Activated T-helper 1 cell treated with anti-CD3 and anti-CD28 coated beads, Interleukin-12 subunit alpha, Interleukin-12 subunit beta, Interleukin-2, Interleukin-4 antibody, amounts not matched to agents 30 ng/mL and 10 ng/mL and 1 ng/mL, durations not matched to agents 14 hours and 24 hours and 36 hours (primary cell): Measurements from ENCODE around the gene SLC39A13. TPM values are rescaled to one million over a fixed set of nuclear protein-coding genes. Genes with fewer than 3 reads are reported as not detected.

Experiments
- DNase-seq: peaks from one replicate; pipeline ENCODE4 v3.0.0; 2021; ENCODE audit warnings: low spot score
- H3K27ac Mint-ChIP-seq: one replicate; pipeline ENCODE4 v1.8.0; 2021; ENCODE audit warnings: mild to moderate bottlenecking, mixed read lengths
- H3K27me3 Mint-ChIP-seq: one replicate; pipeline ENCODE4 v1.8.0; 2022; ENCODE audit warnings: mild to moderate bottlenecking, moderate library complexity, mixed read lengths; ENCODE audit not compliant: insufficient read depth
- H3K36me3 Mint-ChIP-seq: one replicate; pipeline ENCODE4 v1.8.0; 2021; ENCODE audit warnings: low read depth, mixed read lengths
- H3K4me1 Mint-ChIP-seq: one replicate; pipeline ENCODE4 v1.8.0; 2021; ENCODE audit warnings: low read depth, mixed read lengths
- H3K4me3 Mint-ChIP-seq: one replicate; pipeline ENCODE4 v1.8.0; 2021; ENCODE audit warnings: mild to moderate bottlenecking, moderate library complexity, mixed read lengths
- H3K9me3 Mint-ChIP-seq: one replicate; pipeline ENCODE4 v1.8.0; 2021; ENCODE audit warnings: mixed read lengths
- intact Hi-C: fragments of 100-400 bp; cut with micrococcal nuclease; formaldehyde crosslinking; loops from one replicate; pipeline ENCODE4 v1.15.1; 2024
- total RNA-seq: library from RNA; stranded (reverse); gene quantifications from 2 replicates; pipeline ENCODE4 v1.2.3, GENCODE V29; 2022

Gene SLC39A13
- total RNA-seq, 1 donor from 2014 or later: 15.5 TPM

- peak overlapping the region; percentile 34 for H3K27ac Mint-ChIP-seq
- no peaks in the 10 kb centered on the region for H3K4me1 Mint-ChIP-seq
- intact Hi-C loops: no loop called here
- no peak for DNase-seq
- H3K36me3 Mint-ChIP-seq: no peaks in the 10 kb centered on the region
- no peaks in the 10 kb centered on the region for H3K9me3 Mint-ChIP-seq
- peaks cover 3% of the 10 kb centered on the region for H3K27me3 Mint-ChIP-seq
- H3K4me3 Mint-ChIP-seq: no peak overlapping the region
These were observed 32.3 kb upstream of the SLC39A13 start for GRCh38 chr11:47376107-47376524.

DNA sequence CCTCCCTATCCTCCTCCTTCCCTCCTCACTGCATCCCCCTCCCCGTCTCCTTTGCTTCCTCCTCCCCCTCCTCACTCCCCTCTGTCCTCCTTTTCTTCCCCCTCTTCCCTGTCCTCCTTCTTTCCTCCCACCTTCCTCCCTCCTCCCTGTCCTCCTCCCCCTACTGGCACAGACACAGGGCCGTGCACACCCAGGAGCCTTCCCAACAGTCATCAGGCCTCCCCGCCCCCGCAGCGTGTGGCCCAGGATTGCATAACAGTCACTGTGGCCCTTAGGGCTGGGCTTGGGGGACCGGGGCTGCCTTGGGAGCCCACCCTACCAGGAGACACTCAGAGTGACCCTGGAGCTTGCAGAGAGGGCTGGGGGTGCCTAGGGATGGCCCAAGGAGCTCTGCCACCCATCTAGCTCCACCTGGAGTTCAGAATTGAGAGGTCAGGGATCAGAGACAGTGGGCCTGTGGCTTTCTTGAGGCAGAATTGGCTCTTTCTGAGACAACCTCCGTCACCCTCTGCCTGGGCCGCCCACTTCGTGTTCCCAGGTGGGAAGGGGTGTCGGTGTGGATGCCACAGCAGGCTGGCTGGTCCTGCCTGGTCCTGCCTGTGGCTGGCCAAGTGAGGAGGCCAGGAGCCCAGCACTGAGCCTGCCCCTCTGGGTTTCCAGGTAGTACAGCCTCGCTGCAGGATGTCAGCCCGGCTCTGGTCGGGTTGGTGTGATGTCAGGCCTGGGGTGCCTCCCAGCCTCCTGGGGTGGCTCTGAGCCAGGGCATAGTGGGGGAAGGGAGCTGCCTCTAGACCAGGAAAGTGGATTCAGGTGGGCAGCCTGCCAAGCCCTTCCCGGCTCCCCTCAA, 31.6 kb upstream of the SLC39A13 start:
- intact Hi-C loops: no loop called here
- Mint-ChIP-seq H3K36me3 (no peaks in the 10 kb centered on the region), H3K9me3 (no peaks in the 10 kb centered on the region), H3K4me3 (no peak overlapping the region), H3K4me1 (no peaks in the 10 kb centered on the region), H3K27ac (no peak overlapping the region), H3K27me3 (peaks cover 3% of the 10 kb centered on the region)
- no peak for DNase-seq

DNA sequence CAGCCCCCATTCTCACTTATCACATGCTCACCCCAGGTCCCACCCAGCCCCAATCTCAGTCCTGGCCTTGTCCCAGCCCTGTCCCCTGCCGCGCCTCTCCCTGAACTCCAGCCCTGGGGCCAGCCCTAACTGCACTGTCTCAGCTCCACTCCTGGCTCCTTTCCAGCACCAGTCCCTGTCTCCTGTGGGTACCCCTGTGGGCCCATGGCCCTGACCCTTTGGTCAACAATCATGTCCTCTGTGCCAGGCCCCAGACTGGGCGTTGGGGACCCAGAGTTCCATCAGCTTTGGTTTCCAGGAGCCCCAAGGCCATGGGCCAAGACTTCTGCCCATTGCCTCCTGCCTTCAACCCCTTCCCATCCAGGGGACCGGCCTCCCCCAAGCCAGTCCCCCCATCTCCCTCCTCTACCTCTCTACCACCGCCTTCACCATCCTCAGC, 30.8 kb upstream of the SLC39A13 start:
- H3K9me3 Mint-ChIP-seq: no peaks in the 10 kb centered on the region
- H3K27ac Mint-ChIP-seq: no peak overlapping the region

GRCh38 chr11:47378010-47378835, 30.2 kb upstream of the SLC39A13 start, which contains the start of gene SPI1:
Gene SPI1, minus strand, starts transcription at chr11:47378547. Its CDS starts 194 bp downstream, at chr11:47378353.
- H3K27ac Mint-ChIP-seq: no peak within 1 kb of the TSS
- H3K36me3 Mint-ChIP-seq: no peaks in the 10 kb centered on the region
- no peak within 1 kb of the TSS for H3K4me3 Mint-ChIP-seq
- peaks cover 3% of the 10 kb centered on the region for H3K27me3 Mint-ChIP-seq
- intact Hi-C loops: no loop called here
- no peaks in the 10 kb centered on the region for H3K9me3 Mint-ChIP-seq
- DNase-seq: no peak
- H3K4me1 Mint-ChIP-seq: no peaks in the 10 kb centered on the region

More for the DNA sequence above, 30.8 kb upstream of the SLC39A13 start:
- H3K4me3 Mint-ChIP-seq: no peak overlapping the region
- no peaks in the 10 kb centered on the region for H3K4me1 Mint-ChIP-seq
- DNase-seq: no peak
- H3K27me3 Mint-ChIP-seq: peaks cover 3% of the 10 kb centered on the region
- intact Hi-C loops: no loop called here
- no peaks in the 10 kb centered on the region for H3K36me3 Mint-ChIP-seq

GRCh38 chr11:47378836-47379170, 29.6 kb upstream of the SLC39A13 start:
- no peak overlapping the region for H3K27ac Mint-ChIP-seq
- H3K36me3 Mint-ChIP-seq: no peaks in the 10 kb centered on the region
- H3K27me3 Mint-ChIP-seq: peaks cover 3% of the 10 kb centered on the region
- H3K4me1 Mint-ChIP-seq: no peaks in the 10 kb centered on the region
- DNase-seq: no peak
- intact Hi-C loops: no loop called here
- no peaks in the 10 kb centered on the region for H3K9me3 Mint-ChIP-seq
- no peak overlapping the region for H3K4me3 Mint-ChIP-seq

GRCh38 chr11:47379317-47379716, 29.1 kb upstream of the SLC39A13 start:
- Mint-ChIP-seq H3K36me3 (no peaks in the 10 kb centered on the region), H3K27ac (no peak overlapping the region), H3K4me1 (no peaks in the 10 kb centered on the region), H3K27me3 (peaks cover 3% of the 10 kb centered on the region), H3K4me3 (no peak overlapping the region), H3K9me3 (no peaks in the 10 kb centered on the region)
- intact Hi-C loops: no loop called here
- no peak for DNase-seq

DNA sequence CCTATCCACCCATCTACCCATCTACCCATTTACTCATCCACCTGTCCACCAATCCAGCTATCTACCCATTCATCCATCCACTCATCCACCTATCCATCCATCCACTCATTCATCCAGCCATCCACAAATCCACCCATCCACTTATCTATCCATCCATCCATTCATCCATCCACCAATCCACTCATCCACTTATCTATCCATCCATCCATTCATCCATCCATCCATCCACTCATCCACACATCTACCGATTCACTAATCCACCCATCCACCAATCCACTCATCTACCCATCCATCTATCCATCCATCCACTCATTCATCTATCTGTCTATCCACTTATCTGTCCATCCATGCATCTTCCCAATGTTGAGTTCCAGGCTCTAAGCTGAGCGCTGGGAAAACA, 28.3 kb upstream of the SLC39A13 start:
- no peaks in the 10 kb centered on the region for H3K4me1 Mint-ChIP-seq
- intact Hi-C loops: no loop called here
- H3K27me3 Mint-ChIP-seq: peaks cover 3% of the 10 kb centered on the region
- DNase-seq: no peak
- H3K9me3 Mint-ChIP-seq: no peaks in the 10 kb centered on the region
- no peak overlapping the region for H3K27ac Mint-ChIP-seq
- no peak overlapping the region for H3K4me3 Mint-ChIP-seq
- H3K36me3 Mint-ChIP-seq: no peaks in the 10 kb centered on the region

DNA sequence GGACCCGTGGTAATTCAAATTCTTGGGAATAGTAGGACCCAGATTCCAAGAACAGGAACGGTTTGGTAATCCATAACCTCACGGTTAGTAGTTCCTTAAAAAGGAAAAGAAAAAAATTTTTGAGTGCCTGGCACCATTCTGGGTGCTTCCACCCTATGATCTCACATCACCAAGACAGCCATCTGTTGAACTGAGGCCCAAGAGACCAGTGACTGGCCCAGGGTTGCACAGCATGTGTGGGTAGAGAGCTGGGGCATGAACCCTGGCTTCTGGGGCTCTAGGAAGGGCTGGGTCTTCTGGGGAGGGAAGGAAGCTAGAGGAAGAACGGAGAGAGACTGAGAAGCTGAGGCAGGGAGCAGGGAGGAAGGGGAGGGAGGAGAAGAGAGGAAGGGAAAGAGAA, 25.3 kb upstream of the SLC39A13 start:
- H3K36me3 Mint-ChIP-seq: no peaks in the 10 kb centered on the region
- no peak for DNase-seq
- H3K27me3 Mint-ChIP-seq: peaks cover 2% of the 10 kb centered on the region
- no peaks in the 10 kb centered on the region for H3K9me3 Mint-ChIP-seq
- intact Hi-C loops: no loop called here
- H3K4me1 Mint-ChIP-seq: no peaks in the 10 kb centered on the region
- H3K27ac Mint-ChIP-seq: no peak overlapping the region
- no peak overlapping the region for H3K4me3 Mint-ChIP-seq

GRCh38 chr11:47384498-47384897, 23.9 kb upstream of the SLC39A13 start:
- H3K36me3 Mint-ChIP-seq: no peaks in the 10 kb centered on the region
- no peaks in the 10 kb centered on the region for H3K9me3 Mint-ChIP-seq
- H3K27ac Mint-ChIP-seq: no peak overlapping the region
- peaks cover 2% of the 10 kb centered on the region for H3K27me3 Mint-ChIP-seq
- intact Hi-C loops: no loop called here
- H3K4me3 Mint-ChIP-seq: no peak overlapping the region
- no peak for DNase-seq
- no peaks in the 10 kb centered on the region for H3K4me1 Mint-ChIP-seq

- no peaks in the 10 kb centered on the region for H3K36me3 Mint-ChIP-seq
- peaks cover 2% of the 10 kb centered on the region for H3K27me3 Mint-ChIP-seq
- intact Hi-C loops: no loop called here
- no peak for DNase-seq
- no peaks in the 10 kb centered on the region for H3K4me1 Mint-ChIP-seq
- H3K4me3 Mint-ChIP-seq: no peak overlapping the region
- no peaks in the 10 kb centered on the region for H3K9me3 Mint-ChIP-seq
- H3K27ac Mint-ChIP-seq: no peak overlapping the region
These were observed 20.3 kb upstream of the SLC39A13 start for GRCh38 chr11:47387944-47388696.

GRCh38 chr11:47388697-47389576, 19.5 kb upstream of the SLC39A13 start:
- no peaks in the 10 kb centered on the region for H3K36me3 Mint-ChIP-seq
- no peak overlapping the region for H3K4me3 Mint-ChIP-seq
- peaks cover 2% of the 10 kb centered on the region for H3K27me3 Mint-ChIP-seq
- H3K4me1 Mint-ChIP-seq: no peaks in the 10 kb centered on the region
- intact Hi-C loops: no loop called here
- DNase-seq: no peak
- no peaks in the 10 kb centered on the region for H3K9me3 Mint-ChIP-seq
- H3K27ac Mint-ChIP-seq: no peak overlapping the region
